ENCODE data around the gene PSMD4.
A peak's percentile ranks its signal among the peaks of the same experiment; 100 is the strongest.
"Not testable (repeated sequence)": the region's sequence is repeated elsewhere in the genome, so short reads cannot be mapped to it uniquely, and the experiment has no call there.

Gene PSMD4

DNA sequence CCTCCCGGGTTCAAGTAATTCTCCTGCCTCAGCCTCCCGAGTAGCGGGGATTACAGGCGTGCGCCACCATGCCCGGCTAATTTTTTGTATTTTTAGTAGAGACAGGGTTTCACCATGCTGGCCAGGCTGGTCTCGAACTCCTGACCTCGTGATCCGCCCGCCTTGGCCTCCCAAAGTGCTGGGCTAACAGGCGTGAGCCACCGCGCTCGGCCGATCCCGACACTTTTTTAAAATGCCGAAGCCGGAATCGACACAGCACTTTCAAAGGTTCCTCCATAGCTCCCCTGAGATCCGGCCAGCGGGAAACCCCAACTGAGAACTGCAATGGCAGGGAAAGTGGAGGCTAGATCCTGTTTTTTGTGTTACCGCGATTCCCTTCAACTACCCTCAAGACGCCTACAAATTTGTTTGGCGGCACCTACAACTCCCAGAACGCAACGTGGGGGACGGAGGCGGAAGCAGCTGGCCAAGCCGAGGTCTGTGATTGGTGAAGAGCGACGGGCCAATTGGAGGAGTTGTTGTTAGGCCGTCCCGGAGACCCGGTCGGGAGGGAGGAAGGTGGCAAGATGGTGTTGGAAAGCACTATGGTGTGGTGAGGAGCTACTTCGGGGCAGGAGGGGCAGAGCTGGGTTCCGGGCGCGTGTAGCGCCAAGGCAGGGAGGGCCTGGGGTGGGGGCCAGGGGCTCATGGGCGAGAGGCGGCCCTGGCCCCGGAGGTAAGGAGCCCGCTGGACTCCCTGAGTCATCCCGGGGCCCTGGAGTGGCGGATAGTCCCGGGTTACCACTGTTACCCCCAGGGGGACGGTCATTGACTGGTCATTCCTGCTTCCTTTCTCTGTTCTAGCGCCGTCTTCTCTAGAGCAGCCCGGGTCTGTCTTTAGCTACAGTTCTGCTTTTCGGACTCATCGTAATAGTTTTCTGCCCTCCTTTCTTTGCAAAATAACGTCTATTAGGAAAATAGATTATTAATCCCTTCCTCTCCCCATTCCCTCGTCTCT, at the start of gene PSMD4:
TSS of gene PSMD4 (plus strand) at position 518 of the 997 bp plus-strand sequence. CDS start at position 567, 49 bp downstream.
- DNase-seq (ENCODE audit: low read depth) = peak; percentile 88

DNA sequence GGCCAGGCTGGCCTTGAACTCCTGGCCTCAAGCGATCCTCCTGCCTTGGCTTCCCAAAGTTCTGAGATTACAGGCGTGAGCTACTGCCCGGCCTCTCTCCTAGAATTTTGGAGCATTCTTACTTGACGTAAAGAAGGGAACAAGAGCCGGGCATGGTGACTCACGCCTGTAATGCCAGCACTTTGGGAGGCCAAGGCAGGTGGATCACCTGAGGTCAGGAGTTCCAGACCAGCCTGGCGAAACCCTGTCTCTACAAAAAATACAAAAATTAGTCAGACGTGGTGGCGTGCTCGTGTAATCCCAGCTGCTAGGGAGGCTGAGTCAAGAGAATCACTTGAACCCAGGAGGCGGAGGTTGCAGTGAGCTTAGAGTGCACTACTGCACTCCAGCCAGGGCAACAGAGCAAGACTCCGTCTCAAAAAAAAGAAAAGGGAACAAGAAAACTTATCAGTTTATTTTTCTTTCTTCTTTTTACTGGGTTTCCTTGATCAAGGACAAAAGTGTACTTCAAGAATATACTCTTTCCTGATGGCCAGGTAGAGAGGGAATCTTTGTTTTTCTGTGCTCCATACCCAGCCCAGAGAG, 49.1 kb upstream of the PSMD4 start:
- DNase-seq (ENCODE audit: low read depth) = not testable (repeated sequence)

DNA sequence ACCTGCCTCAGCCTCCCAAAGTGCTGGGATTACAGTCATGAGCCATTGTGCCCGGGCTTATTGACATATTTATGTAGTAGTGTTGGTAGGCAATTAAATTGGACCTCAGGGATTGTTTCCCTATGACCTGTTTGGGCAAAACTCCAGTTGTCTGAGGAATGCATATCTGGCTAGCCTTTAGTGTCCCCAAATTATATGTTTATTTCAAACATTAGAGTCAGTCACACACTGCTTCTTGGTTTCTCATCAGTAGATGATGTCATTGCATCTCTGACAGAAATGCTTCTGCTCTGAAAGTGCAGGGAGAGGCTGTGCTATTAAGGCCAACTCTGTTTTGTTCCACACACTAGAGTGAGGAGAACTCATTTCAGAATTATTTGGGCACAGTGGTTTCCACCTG, 43.7 kb upstream of the PSMD4 start:
- no peak for DNase-seq (ENCODE audit: low read depth)

DNA sequence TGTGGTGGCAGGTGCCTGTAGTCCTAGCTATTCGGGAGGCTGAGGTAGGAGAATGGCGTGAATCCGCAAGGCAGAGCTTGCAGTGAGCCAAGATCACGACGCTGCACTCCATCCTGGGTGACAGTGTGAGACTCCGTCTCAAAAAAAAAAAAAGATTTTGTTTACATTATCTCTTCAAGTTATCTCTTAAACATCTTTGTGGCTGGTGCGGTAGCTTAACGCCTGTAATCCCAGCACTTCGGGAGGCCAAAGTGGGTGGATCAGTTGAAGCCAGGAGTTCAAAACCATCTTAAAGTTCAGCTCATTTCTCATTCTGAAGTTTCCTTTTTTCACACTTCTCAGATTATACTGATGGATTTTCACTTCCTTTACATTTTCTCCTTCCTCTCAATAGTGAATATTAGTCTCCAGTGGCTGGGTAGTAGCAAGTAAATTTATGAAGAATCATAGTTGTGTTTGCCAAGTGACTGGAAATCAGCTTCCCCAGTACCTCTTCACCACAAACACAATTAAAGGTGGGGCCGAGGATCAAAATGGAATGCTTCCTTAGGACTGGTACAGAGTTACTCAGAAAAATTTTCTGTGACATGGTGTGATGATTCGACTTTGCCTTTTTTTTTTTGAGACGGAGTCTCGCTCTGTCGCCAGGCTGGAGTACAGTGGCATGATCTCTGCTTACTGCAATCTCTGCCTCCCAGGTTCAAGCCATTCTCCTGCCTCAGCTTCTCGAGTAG, 42.4 kb upstream of the PSMD4 start:
- no peak for DNase-seq (ENCODE audit: low read depth)

DNA sequence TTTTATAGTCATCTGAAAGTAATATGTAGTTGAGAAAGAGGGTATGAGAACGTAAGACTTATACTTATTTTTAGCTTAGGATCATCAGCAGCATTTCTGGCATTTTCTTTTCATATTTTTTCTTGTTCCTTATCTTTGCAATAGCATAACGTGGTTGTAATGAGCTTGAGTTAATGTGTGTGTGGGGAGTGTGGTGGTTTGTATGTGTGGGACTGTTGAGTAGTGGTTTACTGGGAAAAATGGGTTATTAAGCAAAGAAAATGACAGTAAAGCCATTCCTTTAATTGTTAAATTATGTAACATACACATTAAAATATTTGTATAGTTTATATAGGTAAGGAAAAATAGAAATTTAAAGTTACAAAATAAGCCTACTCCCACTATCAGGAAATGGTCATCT, 41.0 kb upstream of the PSMD4 start:
- no peak for DNase-seq (ENCODE audit: low read depth)

DNA sequence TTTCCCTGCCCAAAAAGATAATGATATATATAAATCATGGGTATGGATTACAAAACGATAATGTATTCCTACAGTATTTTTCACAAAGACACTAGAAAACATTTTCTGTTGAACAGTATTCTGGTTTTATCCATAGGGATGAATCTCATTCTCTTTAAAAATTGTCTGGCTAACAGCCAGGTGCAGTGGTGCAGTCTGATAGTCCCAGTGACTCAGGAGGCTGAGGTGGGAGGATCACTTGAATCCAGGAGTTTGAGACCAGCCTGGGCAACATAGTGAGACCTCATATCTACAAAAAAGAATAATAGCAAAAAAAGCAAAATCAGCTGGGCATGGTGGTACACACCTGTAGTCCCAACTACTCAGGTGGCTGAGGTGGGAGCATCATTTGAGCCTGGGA, 32.9 kb upstream of the PSMD4 start:
- DNase-seq (ENCODE audit: low read depth) = no peak

DNA sequence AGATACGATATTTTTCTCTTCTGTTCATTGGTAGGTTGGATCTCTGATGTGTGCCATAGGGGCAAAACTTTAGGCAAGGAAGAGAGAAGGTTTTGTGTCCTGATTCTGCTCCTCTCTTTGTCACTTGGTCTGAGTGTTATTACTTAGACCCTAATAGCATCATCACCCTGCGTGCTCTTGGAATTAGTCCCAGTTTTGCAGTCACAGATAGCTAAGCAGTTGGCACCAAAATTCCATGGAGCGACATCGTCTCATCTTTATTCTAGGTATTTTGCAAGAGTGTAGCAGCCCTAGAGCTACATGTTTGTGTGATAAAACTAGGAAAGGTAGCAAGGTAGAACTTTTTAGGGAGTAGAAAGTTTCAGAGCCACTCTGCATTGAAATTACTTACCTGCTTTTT, 32.4 kb upstream of the PSMD4 start:
- no peak for DNase-seq (ENCODE audit: low read depth)

DNA sequence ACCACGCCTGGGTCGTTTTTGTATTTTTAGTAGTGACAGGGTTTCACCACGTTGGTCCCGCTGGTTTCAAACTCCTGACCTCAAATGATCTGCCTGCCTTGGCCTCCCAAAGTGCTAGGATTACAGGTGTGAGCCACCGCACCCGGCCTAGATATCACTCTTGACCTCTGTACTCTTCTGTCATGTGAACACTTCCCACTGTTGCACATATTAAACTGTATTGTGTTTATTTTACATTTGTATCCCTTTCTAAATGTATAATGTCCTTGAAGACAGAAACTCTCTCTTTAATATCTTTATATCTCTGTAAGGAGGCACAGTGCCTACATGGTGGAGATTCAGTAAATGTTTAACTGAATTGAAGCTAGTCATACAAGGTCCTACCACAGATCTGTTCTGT, 19.3 kb upstream of the PSMD4 start:
- no peak for DNase-seq (ENCODE audit: low read depth)

DNA sequence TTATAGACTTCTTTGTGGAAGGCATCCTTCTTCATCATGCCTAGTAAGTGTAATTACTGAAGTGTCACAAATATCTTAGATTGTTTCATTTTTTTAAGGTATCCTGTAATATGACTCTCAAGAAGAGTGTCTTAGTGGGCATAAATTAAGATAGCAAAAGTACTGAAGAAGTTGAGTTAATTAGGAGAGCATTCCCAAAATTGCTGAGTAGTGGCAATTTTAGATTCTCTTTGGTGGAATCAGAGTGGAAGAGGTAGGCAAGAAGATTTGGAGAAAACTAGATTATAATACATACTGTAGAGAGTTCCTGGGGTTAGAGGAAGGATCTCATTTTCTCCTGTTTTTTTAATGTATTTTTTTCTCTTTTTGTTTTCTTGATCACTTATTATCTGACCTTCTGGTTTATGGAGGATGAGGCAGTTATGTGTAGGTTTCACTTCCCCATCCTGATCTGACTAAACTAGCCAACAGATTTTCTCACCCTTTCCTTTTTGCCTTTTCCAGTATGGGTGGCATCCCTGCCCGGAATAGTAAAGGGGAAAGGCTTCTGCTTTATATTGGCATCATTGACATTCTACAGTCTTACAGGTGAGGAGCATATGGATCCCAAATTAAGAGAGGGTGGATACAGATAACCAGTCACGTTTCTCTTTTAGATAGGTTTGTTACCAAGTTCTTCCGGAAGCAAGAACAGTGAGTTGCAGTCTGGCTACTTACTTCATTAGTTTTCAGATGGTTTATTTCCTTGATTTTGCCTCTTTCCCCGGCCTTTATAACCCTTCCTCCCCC, 16.7 kb upstream of the PSMD4 start:
- no peak for DNase-seq (ENCODE audit: low read depth)

DNA sequence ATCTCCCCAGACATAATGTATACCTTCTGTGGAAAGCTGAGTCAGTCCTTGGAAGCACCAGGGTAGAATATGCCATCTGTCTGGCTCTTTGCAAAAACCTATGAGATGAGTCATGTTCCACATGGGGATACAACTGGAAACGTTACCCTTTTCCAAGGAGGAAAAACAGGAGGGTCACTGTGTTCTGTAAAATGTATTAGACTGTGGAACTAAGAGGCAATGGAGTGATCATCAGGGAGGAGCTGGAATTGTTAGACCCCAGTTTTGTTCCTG, 16.1 kb upstream of the PSMD4 start:
- no peak for DNase-seq (ENCODE audit: low read depth)

DNA sequence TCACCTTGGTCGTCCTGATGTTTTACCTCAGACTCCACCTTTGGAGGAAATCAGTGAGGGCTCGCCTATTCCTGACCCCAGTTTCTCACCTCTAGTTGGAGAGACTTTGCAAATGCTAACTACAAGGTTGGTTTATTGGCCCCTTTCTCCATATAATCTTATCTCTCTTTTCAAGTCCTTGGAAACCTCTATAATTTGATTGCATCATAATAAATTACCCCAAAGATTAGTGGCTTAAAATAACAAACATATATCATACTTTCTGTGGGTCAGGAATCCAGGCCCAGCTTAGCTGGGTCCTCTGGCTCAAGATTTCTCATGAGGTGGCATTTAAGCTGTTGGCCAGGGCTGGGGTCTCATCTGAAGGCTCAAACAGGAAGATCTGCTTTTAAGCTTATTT, 12.1 kb upstream of the PSMD4 start:
- no peak for DNase-seq (ENCODE audit: low read depth)

DNA sequence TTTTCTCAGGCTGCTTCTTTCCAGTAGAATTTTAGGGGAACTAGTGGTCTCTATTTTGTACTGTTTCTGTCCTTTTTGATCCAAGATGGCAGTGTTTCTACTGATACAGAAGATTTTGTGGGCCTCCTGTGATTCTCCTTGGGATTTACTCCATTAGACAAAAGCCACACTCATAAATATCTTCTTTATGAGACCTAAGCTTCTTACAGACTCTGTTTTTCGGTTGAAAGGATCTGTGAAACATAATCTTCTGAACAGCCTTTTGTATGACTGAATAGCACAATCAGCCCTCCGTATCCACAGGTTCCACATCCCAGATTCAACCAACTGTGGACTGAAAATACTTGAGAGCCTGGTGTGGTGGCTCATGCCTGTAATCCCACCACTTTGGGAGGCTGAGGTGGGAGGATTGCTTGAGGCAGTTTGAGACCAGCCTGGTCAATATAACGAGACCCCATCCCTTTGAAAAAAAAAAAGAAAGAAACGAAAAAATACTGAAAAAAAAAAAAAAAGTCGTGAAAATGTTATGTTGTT, 10.8 kb upstream of the PSMD4 start:
- no peak for DNase-seq (ENCODE audit: low read depth)

DNA sequence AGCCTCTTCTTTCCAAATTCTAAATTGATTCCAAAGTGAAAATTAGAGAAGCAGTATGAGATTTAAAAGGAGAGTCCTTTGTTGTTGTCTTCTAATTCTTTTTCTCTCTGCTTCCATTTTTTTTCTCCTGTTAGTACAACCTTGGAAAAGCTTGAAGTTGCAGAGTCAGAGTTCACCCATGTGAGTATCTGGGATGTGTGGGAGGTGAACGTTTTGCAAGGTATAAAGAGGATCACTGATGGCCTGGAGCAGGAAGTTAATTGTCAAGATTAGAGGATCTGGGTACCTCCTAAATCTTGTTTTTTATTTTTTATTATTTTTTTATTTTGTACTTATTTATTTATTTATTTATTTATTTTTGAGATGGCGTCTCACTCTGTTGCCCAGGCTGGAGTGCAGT, 7.7 kb upstream of the PSMD4 start:
- DNase-seq (ENCODE audit: low read depth) = no peak

DNA sequence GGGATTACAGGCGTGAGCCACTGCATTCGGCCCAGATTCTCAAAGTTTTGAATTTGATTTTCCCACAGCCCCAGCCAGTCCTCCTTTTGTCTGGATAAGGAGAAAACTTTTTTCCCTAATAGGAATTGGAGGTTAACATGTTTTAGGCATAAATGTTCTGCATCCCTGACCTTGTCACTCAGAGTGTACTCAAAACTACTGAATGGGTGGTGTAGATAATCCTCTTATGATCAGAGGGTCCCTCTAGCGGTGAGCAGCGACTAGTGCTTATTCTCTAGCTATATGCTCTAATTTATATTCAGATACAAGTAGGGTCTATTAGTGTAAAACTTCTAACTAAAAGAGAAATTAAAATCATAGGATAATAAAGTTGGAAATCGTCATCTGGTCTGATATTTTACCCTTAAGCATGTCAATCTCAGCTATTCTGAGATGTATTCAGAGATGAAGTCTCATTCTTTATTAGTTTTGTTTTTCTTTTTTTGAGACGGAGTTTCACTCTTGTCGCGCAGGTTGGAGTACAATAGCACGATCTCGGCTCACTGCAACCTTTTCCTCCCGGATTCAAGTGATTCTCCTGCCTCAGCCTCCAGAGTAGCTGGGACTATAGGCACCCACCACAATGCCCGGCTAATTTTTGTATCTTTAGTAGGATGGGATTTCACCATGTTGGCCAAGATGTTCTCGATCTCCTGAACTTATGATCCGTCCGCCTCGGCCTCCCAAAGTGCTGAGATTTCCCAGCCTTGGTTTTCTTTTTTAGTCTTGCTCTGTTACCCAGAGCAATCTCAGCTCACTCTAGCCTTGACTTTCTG, 2.7 kb upstream of the PSMD4 start:
- peak; percentile 23 for DNase-seq (ENCODE audit: low read depth)

DNA sequence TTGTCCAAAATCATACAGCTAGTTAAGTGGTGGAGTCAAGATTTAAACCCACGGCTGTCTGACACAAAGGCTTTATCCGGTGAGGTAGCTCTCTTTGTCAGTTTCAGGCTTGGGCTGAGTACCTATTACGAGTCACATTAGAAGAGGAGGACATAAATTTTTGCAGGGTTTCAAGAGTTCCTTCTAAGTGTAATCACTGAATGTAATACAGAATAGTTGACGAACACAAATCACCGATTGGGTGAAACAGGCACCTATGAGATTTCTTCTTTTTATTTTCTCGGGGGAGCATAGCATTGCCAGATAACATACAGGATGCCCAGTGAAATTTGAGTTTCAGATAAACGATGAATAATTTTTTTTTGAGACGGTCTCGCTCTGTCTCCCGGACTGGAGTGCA, 847 bp downstream of the PSMD4 start:
- no peak for DNase-seq (ENCODE audit: low read depth)

DNA sequence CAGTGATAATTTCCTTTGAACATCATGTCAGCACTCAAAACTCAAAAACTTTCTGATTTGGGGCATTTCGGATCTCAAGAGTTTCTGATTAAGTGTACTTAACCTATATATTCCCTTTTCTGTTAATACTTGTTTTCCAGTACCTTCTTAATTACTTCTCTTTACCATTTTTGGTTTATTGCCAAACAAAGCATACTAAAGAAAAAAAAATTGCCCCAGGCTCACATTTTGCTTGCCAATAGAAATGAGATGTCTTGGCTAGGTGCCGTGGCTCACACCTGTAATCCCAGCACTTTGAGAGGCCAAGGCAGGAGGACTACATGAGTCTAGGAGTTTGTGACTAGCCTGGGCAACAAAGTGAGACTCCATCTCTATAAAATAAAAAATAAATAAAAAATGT, 4.8 kb downstream of the PSMD4 start:
- no peak for DNase-seq (ENCODE audit: low read depth)

DNA sequence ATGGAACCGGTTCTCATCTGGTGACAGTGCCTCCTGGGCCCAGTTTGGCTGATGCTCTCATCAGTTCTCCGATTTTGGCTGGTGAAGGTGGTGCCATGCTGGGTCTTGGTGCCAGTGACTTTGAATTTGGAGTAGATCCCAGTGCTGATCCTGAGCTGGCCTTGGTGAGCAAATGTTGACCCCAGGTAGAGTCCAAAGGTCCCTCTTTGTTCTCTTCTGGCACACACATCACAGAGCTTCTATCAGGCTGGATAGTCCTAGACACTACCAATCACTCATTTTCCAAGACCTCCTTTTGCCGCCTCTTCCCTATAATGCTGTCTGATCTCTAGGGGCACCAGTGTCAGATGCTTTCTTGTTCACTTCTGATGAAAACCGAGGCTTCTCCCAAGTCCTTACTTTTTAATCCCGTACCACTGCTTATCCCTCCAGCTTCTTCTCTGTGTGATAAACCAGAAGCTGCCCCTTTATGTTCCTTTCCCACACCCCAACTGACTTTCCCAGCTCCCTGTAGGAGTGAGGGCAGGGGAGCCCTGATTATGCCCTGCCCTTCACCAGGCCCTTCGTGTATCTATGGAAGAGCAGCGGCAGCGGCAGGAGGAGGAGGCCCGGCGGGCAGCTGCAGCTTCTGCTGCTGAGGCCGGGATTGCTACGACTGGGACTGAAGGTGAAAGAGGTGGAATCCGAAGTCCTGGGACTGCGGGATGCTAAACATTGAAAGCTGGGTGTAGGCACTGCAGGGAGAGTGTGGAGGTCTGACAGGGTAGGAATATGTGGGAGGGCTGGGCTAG, 11.1 kb downstream of the PSMD4 start:
- no peak for DNase-seq (ENCODE audit: low read depth)

DNA sequence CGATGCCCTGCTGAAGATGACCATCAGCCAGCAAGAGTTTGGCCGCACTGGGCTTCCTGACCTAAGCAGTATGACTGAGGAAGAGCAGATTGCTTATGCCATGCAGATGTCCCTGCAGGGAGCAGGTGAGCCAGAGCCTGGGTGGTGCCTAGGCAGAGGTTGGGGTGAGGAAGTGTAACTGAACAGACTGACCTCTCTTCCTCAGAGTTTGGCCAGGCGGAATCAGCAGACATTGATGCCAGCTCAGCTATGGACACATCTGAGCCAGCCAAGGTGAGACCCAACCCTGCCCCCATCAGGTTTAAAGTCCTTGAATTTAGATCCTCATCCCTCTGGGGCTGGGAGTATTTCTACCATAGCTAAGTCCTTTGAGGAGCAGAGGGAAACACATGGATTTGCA, 11.8 kb downstream of the PSMD4 start:
- DNase-seq (ENCODE audit: low read depth) = no peak

DNA sequence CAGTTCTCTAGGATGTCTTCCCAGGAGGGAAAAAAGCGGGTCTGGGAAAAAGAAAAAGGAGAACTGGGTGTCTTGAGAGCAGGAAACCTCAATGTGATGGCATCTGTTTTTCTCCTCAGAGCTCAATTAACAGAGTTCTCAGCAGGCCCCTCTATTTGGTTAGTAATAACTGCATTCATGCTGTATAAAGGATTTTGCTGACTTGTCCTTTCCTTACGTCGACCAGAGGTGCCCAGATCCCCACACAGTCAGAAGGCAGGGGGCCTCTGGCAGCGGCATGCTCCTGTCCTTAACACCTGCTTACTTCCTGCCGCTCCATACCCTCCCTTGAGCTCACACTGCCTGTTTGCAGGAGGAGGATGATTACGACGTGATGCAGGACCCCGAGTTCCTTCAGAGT, 12.3 kb downstream of the PSMD4 start:
- DNase-seq (ENCODE audit: low read depth) = no peak

DNA sequence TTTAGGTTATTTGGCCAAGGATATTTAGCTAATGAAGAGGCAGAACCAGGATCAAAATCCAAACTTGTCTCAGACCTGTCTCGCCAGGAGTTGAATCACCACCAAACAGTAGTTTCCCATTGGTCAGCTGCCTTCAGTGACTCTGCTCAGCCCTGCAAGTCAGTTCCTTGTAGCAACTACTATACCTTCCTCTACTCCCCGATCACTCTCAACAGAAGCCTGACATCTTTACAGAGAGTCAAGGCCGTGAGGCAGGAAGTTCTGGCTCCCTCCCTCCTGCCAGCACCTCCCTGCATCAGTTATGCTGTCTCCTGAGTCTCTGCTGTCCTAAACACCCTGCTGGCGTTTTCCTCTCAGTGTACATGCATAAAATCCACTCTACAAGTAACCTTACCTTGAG, 13.2 kb downstream of the PSMD4 start:
- DNase-seq (ENCODE audit: low read depth) = no peak

Data from T-helper 22 cell (primary cell).